HCT116 (cell line): Measurements from ENCODE around the gene TMEM51. TPM values are rescaled to one million over a fixed set of nuclear protein-coding genes. Genes with fewer than 3 reads are reported as not detected.
A peak's percentile ranks its signal among the peaks of the same experiment; 100 is the strongest.

Experiments
- ATAC-seq: fragments of 200-7000 bp; cut with Tn5 transposase; 2 replicates; pipeline ENCODE4 v1.9.1; 2020; ENCODE audit warnings: mild to moderate bottlenecking, moderate library complexity
- BruUV-seq: library from RNA; stranded (reverse); fragments of 400-500 nt; replicated peaks from 2 replicates; lab custom pipeline; 2021; lab: Mats Ljungman, UMichigan
- CTCF ChIA-PET: fragments of 300-600 bp; sonication (Branson Sonifier 250); formaldehyde crosslinking; loops from one replicate; lab custom pipeline; 2021; ENCODE audit warnings: antibody characterized with exemption; lab: Charles Lee
- POLR2A ChIA-PET: fragments of 300-600, 350-600 bp; sonication (Branson Sonifier 250); formaldehyde crosslinking; loops from one replicate; lab custom pipeline; 2021; ENCODE audit warnings: antibody characterized with exemption; lab: Charles Lee
- RAD21 ChIA-PET, 2 experiments: fragments of 300-600 bp; sonication (Branson Sonifier 250); formaldehyde crosslinking; loops; one replicate each; lab custom pipeline; 2023; ENCODE audit warnings: low total read pairs in 2 of 2; ENCODE audit not compliant: uncharacterized antibody in 2 of 2, unreplicated experiment in 2 of 2, low non-redundant PET in 1 of 2; lab: Charles Lee
- DNase-seq: peaks from one replicate; pipeline ENCODE4 v3.0.0-alpha.2; 2010; ENCODE audit warnings: low read depth, low spot score
- H2AFZ ChIP-seq: fragments of 200-600 bp; shearing (Covaris generic), sonication (generic); 2 replicates; pipeline ENCODE4 v1.6.1; 2017; ENCODE audit warnings: low read depth, mixed run types, mixed read lengths, antibody characterized with exemption, low read length; ENCODE audit not compliant: poor library complexity, severe bottlenecking
- H3K27ac ChIP-seq: 2 replicates; pipeline ENCODE4 v1.5.1; 2012; ENCODE audit warnings: low read depth, low read length
- H3K27me3 ChIP-seq: fragments of 200-600 bp; sonication (generic); 2 replicates; pipeline ENCODE4 v1.6.1; 2016; ENCODE audit warnings: mixed run types, low read length, mixed read lengths; ENCODE audit not compliant: insufficient read depth
- H3K36me3 ChIP-seq, 2 experiments: fragments of 200-500 bp in 1 of 2; fragments of 200-600 bp in 1 of 2; sonication (Bioruptor generic) in 1 of 2; sonication (generic) in 1 of 2; 2 replicates each; pipeline versions ENCODE4 v1.5.1 to v1.6.1; 2014 to 2016; ENCODE audit warnings: low read length in 2 of 2, inconsistent platforms in 1 of 2, mixed read lengths in 1 of 2, mixed run types in 1 of 2; ENCODE audit not compliant: insufficient read depth in 2 of 2, control insufficient read depth in 1 of 2
- H3K4me1 ChIP-seq, 2 experiments: fragments of 200-600 bp in 1 of 2; sonication (generic) in 1 of 2; 2 replicates each; pipeline versions ENCODE4 v1.5.1 to v1.6.1; 2012 to 2017; ENCODE audit warnings: low read length in 2 of 2, inconsistent platforms in 1 of 2, mild to moderate bottlenecking in 1 of 2, mixed read lengths in 1 of 2, mixed run types in 1 of 2, moderate library complexity in 1 of 2; ENCODE audit not compliant: insufficient read depth in 2 of 2, control insufficient read depth in 1 of 2
- H3K4me2 ChIP-seq: fragments of 200-600 bp; sonication (generic); 2 replicates; pipeline ENCODE4 v1.6.1; 2017; ENCODE audit warnings: mixed run types, low read length, mixed read lengths
- H3K4me3 ChIP-seq, 2 experiments: fragments of 200-600 bp in 1 of 2; sonication (generic) in 1 of 2; replicated peaks in 1 of 2; 2 replicates each; pipeline ENCODE4 v1.5.1; 2011 to 2016; ENCODE audit warnings: low read length in 2 of 2, control low read depth in 1 of 2, low read depth in 1 of 2, mild to moderate bottlenecking in 1 of 2, mixed read lengths in 1 of 2, mixed run types in 1 of 2
- H3K79me2 ChIP-seq: fragments of 200-600 bp; sonication (generic); 2 replicates; pipeline ENCODE4 v1.6.1; 2017; ENCODE audit warnings: mild to moderate bottlenecking, mixed run types, low read length, moderate library complexity, mixed read lengths; ENCODE audit not compliant: insufficient read depth
- H3K9ac ChIP-seq: fragments of 200-600 bp; sonication (generic); 2 replicates; pipeline ENCODE4 v1.6.1; 2016; ENCODE audit warnings: low read length, mixed read lengths
- H3K9me2 ChIP-seq: fragments of 200-600 bp; sonication (generic), shearing (Covaris generic); 2 replicates; pipeline ENCODE4 v1.6.1; 2017; ENCODE audit warnings: mixed run types, mild to moderate bottlenecking, moderate library complexity; ENCODE audit not compliant: insufficient read depth
- H3K9me3 ChIP-seq, 2 experiments: fragments of 200-500 bp in 1 of 2; fragments of 200-600 bp in 1 of 2; sonication (Bioruptor generic) in 1 of 2; sonication (generic) in 1 of 2; 2 replicates each; pipeline ENCODE4 v1.6.1; 2014 to 2017; ENCODE audit warnings: low read length in 2 of 2, mixed read lengths in 2 of 2, inconsistent platforms in 1 of 2, low read depth in 1 of 2, mild to moderate bottlenecking in 1 of 2, mixed run types in 1 of 2, moderate library complexity in 1 of 2; ENCODE audit not compliant: control insufficient read depth in 1 of 2, insufficient read depth in 1 of 2
- H4K20me1 ChIP-seq: fragments of 200-600 bp; sonication (generic), shearing (Covaris generic); 2 replicates; pipeline ENCODE4 v1.6.1; 2017; ENCODE audit warnings: mixed run types, mild to moderate bottlenecking, moderate library complexity; ENCODE audit not compliant: insufficient read depth
- CBX3 ChIP-seq: IDR thresholded peaks from 2 replicates; pipeline ENCODE4 v1.6.1; 2012; ENCODE audit warnings: low read depth
- CEBPB ChIP-seq: IDR thresholded peaks from 2 replicates; pipeline ENCODE4 v1.6.1; 2012; ENCODE audit warnings: low read depth
- ELF1 ChIP-seq: IDR thresholded peaks from 2 replicates; pipeline ENCODE4 v1.6.1; 2012; ENCODE audit warnings: low read depth, borderline replicate concordance
- EZH2 ChIP-seq: fragments of 200-600 bp; sonication (generic); IDR thresholded peaks from 2 replicates; pipeline ENCODE4 v1.6.1; 2017; ENCODE audit warnings: antibody characterized with exemption, mixed run types
- FOSL1 ChIP-seq: IDR thresholded peaks from 2 replicates; pipeline ENCODE4 v1.6.1; 2012; ENCODE audit warnings: low read depth
- POLR2A ChIP-seq: IDR thresholded peaks from 2 replicates; pipeline ENCODE4 v1.7.0; 2011; ENCODE audit warnings: borderline replicate concordance; ENCODE audit not compliant: insufficient read depth, insufficient read length; ENCODE audit errors: extremely low read depth
- POLR2AphosphoS5 ChIP-seq: IDR thresholded peaks from 2 replicates; pipeline ENCODE4 v1.6.1; 2011; ENCODE audit warnings: mild to moderate bottlenecking, low read depth, low read length, moderate library complexity
- RAD21 ChIP-seq: IDR thresholded peaks from 2 replicates; pipeline ENCODE4 v1.6.1; 2012; ENCODE audit warnings: low read depth, mild to moderate bottlenecking
- REST ChIP-seq: IDR thresholded peaks from 2 replicates; pipeline ENCODE4 v1.6.1; 2012; ENCODE audit warnings: low read depth
- TCF7L2 ChIP-seq: IDR thresholded peaks from 2 replicates; pipeline ENCODE4 v1.7.0; 2011; ENCODE audit warnings: borderline replicate concordance, inconsistent platforms; ENCODE audit not compliant: insufficient read depth, insufficient read length; ENCODE audit errors: extremely low read depth
- intact Hi-C: fragments of 100-400 bp; cut with micrococcal nuclease; formaldehyde crosslinking; loops from 2 replicates; pipeline ENCODE4 v1.10.0; 2022
- total RNA-seq: library from RNA; stranded (reverse); gene quantifications from one replicate; pipeline ENCODE4 v1.2.1, GENCODE V29; 2021; ENCODE audit not compliant: unreplicated experiment

Gene TMEM51
- total RNA-seq, 1 experiment from 2014 or later, result 16.6 TPM

GRCh38 chr1:15173863-15174614 is 20.5 kb downstream of the TMEM51 start:
- peak overlapping the region; percentile 0 to 45 for H3K4me3 ChIP-seq
- peaks cover 86% of the 10 kb centered on the region for H3K79me2 ChIP-seq
- no peaks in the 10 kb centered on the region for H3K36me3 ChIP-seq
- no peak overlapping the region for H2AFZ ChIP-seq
- no peaks in the 10 kb centered on the region for H3K9me3 ChIP-seq
- H3K27ac ChIP-seq, result peak overlapping the region; percentile 80
- H3K27me3 ChIP-seq, result no peaks in the 10 kb centered on the region
- TF ChIP-seq RAD21 (no peak), POLR2AphosphoS5 (peak; percentile 27; the same call in 1 of the 2 replicates), TCF7L2 (peak; percentile 33)
- intact Hi-C loops, result no loop called here
- H3K4me2 ChIP-seq, result peak overlapping the region; percentile 86
- H3K9me2 ChIP-seq, result no peaks in the 10 kb centered on the region
- RAD21 ChIA-PET, result interaction anchor here (1.1 to 1.3 kb wide), 2 partner anchors 11 to 21 kb away, joined by 3 to 4 read pairs; no protein-coding TSS in a partner anchor
- peak overlapping the region; percentile 52 for H3K9ac ChIP-seq
- DNase-seq (no peak), ATAC-seq (peak; percentile 57)
- H3K4me1 ChIP-seq, result peaks cover 78 to 96% of the 10 kb centered on the region in 2 experiments
- BruUV-seq, result no TSS peak
- CTCF ChIA-PET, result interaction anchor here (1.5 kb wide), 1 partner anchor 21 kb away, joined by 4 read pairs; the partner anchor contains the start of gene TMEM51
- POLR2A ChIA-PET, result interaction anchor here (0.6 to 1.5 kb wide), 3 partner anchors 9 to 21 kb away, joined by 3 to 7 read pairs (median 4); no protein-coding TSS in a partner anchor
- peaks cover 1% of the 10 kb centered on the region; the same call in 1 of the 2 replicates for H4K20me1 ChIP-seq

- H3K4me2 ChIP-seq, result peak overlapping the region; percentile 86
- peak overlapping the region; percentile 52 for H3K9ac ChIP-seq
- ATAC-seq (peak; percentile 31), DNase-seq (no peak)
- H3K4me3 ChIP-seq, result peak overlapping the region in 1 of 2 experiments; percentile 45; a peak in 2 of 4 replicates
- H3K4me1 ChIP-seq, result peaks cover 83 to 100% of the 10 kb centered on the region in 2 experiments
- peak overlapping the region; percentile 80 for H3K27ac ChIP-seq
- intact Hi-C loops, result no loop called here
- H3K36me3 ChIP-seq, result no peaks in the 10 kb centered on the region
- TF ChIP-seq POLR2AphosphoS5 (no peak), FOSL1 (no peak), CBX3 (no peak), CEBPB (no peak), POLR2A (no peak), ELF1 (no peak), REST (no peak), EZH2 (no peak)
- H3K79me2 ChIP-seq, result peaks cover 82% of the 10 kb centered on the region
- ChIA-PET CTCF (no interaction called here), RAD21 (no interaction called here), POLR2A (interaction anchor here (0.9 to 1.5 kb wide), 2 partner anchors 10 to 22 kb away, joined by 3 to 4 read pairs; no protein-coding TSS in a partner anchor)
- H3K9me3 ChIP-seq, result no peaks in the 10 kb centered on the region
- H3K9me2 ChIP-seq, result no peaks in the 10 kb centered on the region
- H3K27me3 ChIP-seq, result no peaks in the 10 kb centered on the region
- no TSS peak for BruUV-seq
- no peak overlapping the region for H2AFZ ChIP-seq
- peaks cover 4% of the 10 kb centered on the region; the same call in 1 of the 2 replicates for H4K20me1 ChIP-seq
Measured at GRCh38 chr1:15174615-15174983, 21.1 kb downstream of the TMEM51 start.
